Gastrocnemius medialis (tissue), 4 donors: Measurements from ENCODE around the gene OPN4.

Experiments used
- CTCF ChIP-seq, 5 experiments: fragments of 450-650 bp in 3 of 5; fragments of 200-600 bp in 2 of 5; sonication (generic) in 2 of 5; IDR thresholded peaks in 4 of 5; conservative IDR thresholded peaks in 1 of 5; 1 replicate in 4 of 5; 2 replicates in 1 of 5; pipeline ENCODE4 v1.5.1; 2016 to 2019; ENCODE audit warnings: antibody characterized with exemption in 5 of 5, mild to moderate bottlenecking in 3 of 5, moderate library complexity in 3 of 5
- POLR2A ChIP-seq, 2 donors: fragments of 450-650 bp; IDR thresholded peaks; one replicate each; pipeline ENCODE4 v1.6.1; 2017; ENCODE audit warnings: antibody characterized with exemption in 2 of 2, mild to moderate bottlenecking in 2 of 2, moderate library complexity in 2 of 2

- TF ChIP-seq CTCF (IDR thresholded peaks at IDR 0.05 in 4 of 5, conservative IDR thresholded peaks at IDR 0.05 in 1 of 5): no peak
- TF ChIP-seq POLR2A (IDR thresholded peaks at IDR 0.05): no peak
Observed at GRCh38 chr10:86657011-86657395, 2.7 kb downstream of the OPN4 start.
